Lower leg skin (tissue), 4 donors: ENCODE measurements around the gene ISCU. TPM values are rescaled to one million over a fixed set of nuclear protein-coding genes. Genes with fewer than 3 reads are reported as not detected.
"Not testable (repeated sequence)": the region's sequence is repeated elsewhere in the genome, so short reads cannot be mapped to it uniquely, and the experiment has no call there.

Source experiments
- DNase-seq, 2 donors: peaks; one replicate each; pipeline ENCODE4 v3.0.0-alpha.2; 2019; ENCODE audit warnings: low spot score in 2 of 2
- H3K4me3 ChIP-seq: fragments of 200-600 bp; sonication (generic); 2 replicates; pipeline ENCODE4 v1.5.1; 2017; ENCODE audit warnings: mild to moderate bottlenecking, low read depth; ENCODE audit not compliant: poor library complexity, severe bottlenecking
- CTCF ChIP-seq, 3 donors: fragments of 450-650 bp; IDR thresholded peaks; one replicate each; pipeline ENCODE4 v1.5.1; 2016; ENCODE audit warnings: antibody characterized with exemption in 3 of 3, mild to moderate bottlenecking in 3 of 3, moderate library complexity in 2 of 3
- POLR2A ChIP-seq, 2 donors: fragments of 450-650 bp; IDR thresholded peaks; one replicate each; pipeline ENCODE4 v1.6.1; 2016 to 2017; ENCODE audit warnings: antibody characterized with exemption in 2 of 2, mild to moderate bottlenecking in 1 of 2, moderate library complexity in 1 of 2
- WGBS, 2 donors: methylation state at CpG; one replicate each; pipeline ENCODE4 v1.1.5; 2018; 5-methylcytosine and 5-hydroxymethylcytosine counted together
- intact Hi-C: fragments of 100-400 bp; cut with DNase I; formaldehyde crosslinking; loops from one replicate; pipeline ENCODE4 v1.15.0; 2023; ENCODE audit warnings: low total_unique reads
- total RNA-seq, 4 donors: library from RNA; depleted of rRNA; stranded (reverse); fragments of >200 nt; gene quantifications; one replicate each; pipeline ENCODE4 v1.1.0, GENCODE V29; 2016

The ISCU gene
- total RNA-seq, 4 donors from 2014 or later = 94.7 to 175 (median 137) TPM

- 60 to 84% methylated on average over 7 of the region's 7 CpGs for WGBS, 2 donors
- TF ChIP-seq POLR2A (IDR thresholded peaks at IDR 0.05) (no peak), CTCF (IDR thresholded peaks at IDR 0.05) (no peak)
- H3K4me3 ChIP-seq = no peak overlapping the region
- no peak for DNase-seq
- intact Hi-C loops = no loop called here
Observed at GRCh38 chr12:108589840-108590229, 27.4 kb downstream of the ISCU start.

GRCh38 chr12:108590463-108590862, 28.1 kb downstream of the ISCU start:
- 91 to 92% methylated on average over 9 of the region's 9 CpGs for WGBS, 2 donors
- DNase-seq, H3K4me3 ChIP-seq, intact Hi-C loops: not testable (repeated sequence)

DNA sequence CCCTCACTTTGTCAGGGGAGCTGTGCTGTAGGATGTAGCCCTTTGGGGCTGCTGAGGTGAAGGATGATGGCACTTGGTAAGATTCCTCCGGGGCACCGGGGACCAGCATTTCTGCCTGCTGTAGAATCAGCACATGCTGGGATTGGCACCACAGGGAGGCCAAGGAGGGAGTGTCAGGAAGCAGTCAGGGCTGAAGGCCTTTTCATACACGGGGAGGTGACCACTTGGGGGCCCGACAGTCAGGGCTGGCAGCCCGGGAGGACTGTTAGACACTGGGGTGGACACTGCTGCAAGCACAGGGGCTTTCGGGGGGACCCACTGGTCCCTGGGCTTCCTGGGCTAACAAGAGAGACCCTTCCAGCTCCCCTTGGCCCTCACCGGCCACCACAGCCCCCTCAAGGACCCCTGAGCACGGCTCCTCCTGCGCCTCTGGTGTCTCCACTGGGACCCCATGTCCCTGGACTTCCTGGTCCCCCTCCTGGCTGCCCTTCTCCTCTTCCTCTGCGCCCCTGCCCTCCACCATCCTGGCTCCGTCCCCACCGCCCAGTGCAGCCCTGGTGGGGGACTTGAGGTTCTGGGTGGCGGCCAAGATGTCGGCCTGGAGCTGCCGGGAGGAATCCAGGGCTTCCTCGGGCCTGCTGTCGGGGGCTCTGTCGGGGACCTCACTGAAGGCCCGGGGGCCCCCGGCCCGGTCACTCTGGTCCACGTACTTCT, 29.0 kb downstream of the ISCU start:
- intact Hi-C loops = no loop called here
- no peak overlapping the region for H3K4me3 ChIP-seq
- WGBS, 2 donors = 83 to 89% methylated on average over 17 to 19 of the region's 22 CpGs
- DNase-seq = no peak
- TF ChIP-seq CTCF (IDR thresholded peaks at IDR 0.05) (no peak), POLR2A (IDR thresholded peaks at IDR 0.05) (no peak)

- WGBS, 2 donors = 90 to 93% methylated on average over 25 of the region's 25 CpGs
- TF ChIP-seq CTCF (IDR thresholded peaks at IDR 0.05) (no peak), POLR2A (IDR thresholded peaks at IDR 0.05) (no peak)
- intact Hi-C loops = no loop called here
- DNase-seq = no peak
- no peak overlapping the region for H3K4me3 ChIP-seq
Observed at GRCh38 chr12:108592033-108592909, 29.9 kb downstream of the ISCU start.

DNA sequence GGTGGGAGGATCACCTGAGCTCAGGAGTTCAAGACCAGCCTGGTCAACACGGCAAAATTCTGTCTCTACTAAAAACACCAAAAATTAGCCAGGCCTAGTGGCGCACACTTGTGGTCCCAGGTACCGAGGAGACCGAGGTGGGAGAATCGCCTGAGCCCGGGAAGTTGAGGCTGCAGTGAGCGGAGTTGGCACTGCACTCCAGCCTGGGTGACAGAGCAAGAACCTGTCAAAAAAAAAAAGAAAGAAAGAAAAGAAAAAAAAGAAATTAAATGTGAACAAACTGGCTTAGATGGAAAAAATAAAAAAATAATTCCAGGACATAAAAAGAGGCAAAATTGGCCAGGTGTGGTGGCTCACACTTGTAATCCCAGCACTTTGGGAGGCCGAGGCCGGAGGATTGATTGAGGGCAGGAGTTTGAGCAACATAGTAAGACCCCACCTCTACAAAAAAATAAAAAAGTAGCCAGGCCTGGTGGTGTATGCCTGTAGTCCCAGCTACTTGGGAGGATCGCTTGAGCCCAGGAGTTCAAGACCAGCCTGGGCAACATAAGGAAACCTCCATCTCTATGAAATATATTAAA, 32.0 kb downstream of the ISCU start:
- no peak for DNase-seq
- no peak overlapping the region for H3K4me3 ChIP-seq
- intact Hi-C loops = no loop called here
- 98 to 99% methylated on average over 10 of the region's 10 CpGs for WGBS, 2 donors
- TF ChIP-seq POLR2A (IDR thresholded peaks at IDR 0.05) (no peak), CTCF (IDR thresholded peaks at IDR 0.05) (no peak)
